Adipocyte (in vitro differentiated cells): ENCODE results near the gene CD44.
A peak's percentile ranks its signal among the peaks of the same experiment; 100 is the strongest.

Experiments used
- DNase-seq: peaks from one replicate; pipeline ENCODE4 v3.0.0-alpha.2; 2015; ENCODE audit warnings: low read depth
- H3K27me3 ChIP-seq: replicated peaks from 2 replicates; pipeline ENCODE4 v1.7.0; 2013; ENCODE audit warnings: mild to moderate bottlenecking, low read length, moderate library complexity; ENCODE audit not compliant: control insufficient read depth, insufficient read depth
- H3K36me3 ChIP-seq: 2 replicates; pipeline ENCODE4 v1.7.0; 2013; ENCODE audit warnings: low read length, mild to moderate bottlenecking, moderate library complexity; ENCODE audit not compliant: control insufficient read depth, insufficient read depth, severe bottlenecking
- H3K4me1 ChIP-seq: 2 replicates; pipeline ENCODE4 v1.7.0; 2013; ENCODE audit warnings: mild to moderate bottlenecking, low read length, moderate library complexity; ENCODE audit not compliant: control insufficient read depth, insufficient read depth
- H3K4me3 ChIP-seq: 2 replicates; pipeline ENCODE4 v1.7.0; 2013; ENCODE audit warnings: mild to moderate bottlenecking, low read length, moderate library complexity
- H3K9ac ChIP-seq: 2 replicates; pipeline ENCODE4 v1.7.0; 2013; ENCODE audit warnings: mild to moderate bottlenecking, low read length, moderate library complexity
- H3K9me3 ChIP-seq: 2 replicates; pipeline ENCODE4 v1.7.0; 2013; ENCODE audit warnings: mild to moderate bottlenecking, low read length, moderate library complexity; ENCODE audit not compliant: control insufficient read depth

CD44 gene

GRCh38 chr11:35182317-35182939, 43.5 kb downstream of the CD44 start:
- H3K9me3 ChIP-seq: no peaks in the 10 kb centered on the region
- H3K36me3 ChIP-seq: peaks cover 77% of the 10 kb centered on the region
- no peak overlapping the region for H3K9ac ChIP-seq
- no peak overlapping the region for H3K4me3 ChIP-seq
- DNase-seq: no peak
- peaks cover 65% of the 10 kb centered on the region for H3K4me1 ChIP-seq
- H3K27me3 ChIP-seq: no peaks in the 10 kb centered on the region

GRCh38 chr11:35183326-35183925, 44.5 kb downstream of the CD44 start:
- Histone ChIP-seq H3K4me1 (peaks cover 56% of the 10 kb centered on the region), H3K4me3 (no peak overlapping the region), H3K9me3 (no peaks in the 10 kb centered on the region), H3K27me3 (no peaks in the 10 kb centered on the region), H3K36me3 (peaks cover 77% of the 10 kb centered on the region), H3K9ac (no peak overlapping the region)
- DNase-seq: no peak

- Histone ChIP-seq H3K4me3 (no peak overlapping the region), H3K27me3 (no peaks in the 10 kb centered on the region), H3K9me3 (no peaks in the 10 kb centered on the region), H3K4me1 (peaks cover 41% of the 10 kb centered on the region), H3K36me3 (peaks cover 87% of the 10 kb centered on the region), H3K9ac (peak overlapping the region; percentile 12)
- peak; percentile 63 for DNase-seq
Observed at GRCh38 chr11:35185696-35186095, 46.7 kb downstream of the CD44 start.

- Histone ChIP-seq H3K36me3 (peaks cover 86% of the 10 kb centered on the region), H3K27me3 (no peaks in the 10 kb centered on the region), H3K4me3 (no peak overlapping the region), H3K4me1 (peaks cover 52% of the 10 kb centered on the region), H3K9ac (no peak overlapping the region), H3K9me3 (no peaks in the 10 kb centered on the region)
- no peak for DNase-seq
Observed at GRCh38 chr11:35187996-35188395, 49.0 kb downstream of the CD44 start.

GRCh38 chr11:35190804-35191348, 51.9 kb downstream of the CD44 start:
- peaks cover 59% of the 10 kb centered on the region for H3K4me1 ChIP-seq
- no peak overlapping the region for H3K4me3 ChIP-seq
- H3K9ac ChIP-seq: no peak overlapping the region
- no peaks in the 10 kb centered on the region for H3K9me3 ChIP-seq
- H3K36me3 ChIP-seq: peaks cover 89% of the 10 kb centered on the region
- no peaks in the 10 kb centered on the region for H3K27me3 ChIP-seq
- peak; percentile 75 for DNase-seq

GRCh38 chr11:35192347-35192746, 53.4 kb downstream of the CD44 start:
- Histone ChIP-seq H3K36me3 (peaks cover 91% of the 10 kb centered on the region), H3K27me3 (no peaks in the 10 kb centered on the region), H3K4me3 (peak overlapping the region; percentile 45), H3K9me3 (no peaks in the 10 kb centered on the region), H3K4me1 (peaks cover 62% of the 10 kb centered on the region), H3K9ac (peak overlapping the region; percentile 78)
- DNase-seq: no peak

GRCh38 chr11:35193767-35194166, 54.8 kb downstream of the CD44 start:
- DNase-seq: no peak
- Histone ChIP-seq H3K9me3 (no peaks in the 10 kb centered on the region), H3K36me3 (peaks cover 90% of the 10 kb centered on the region)

GRCh38 chr11:35197292-35197691, 58.3 kb downstream of the CD44 start:
- Histone ChIP-seq H3K27me3 (no peaks in the 10 kb centered on the region), H3K9ac (no peak overlapping the region), H3K4me1 (peaks cover 43% of the 10 kb centered on the region), H3K9me3 (no peaks in the 10 kb centered on the region), H3K36me3 (peaks cover 90% of the 10 kb centered on the region), H3K4me3 (no peak overlapping the region)
- DNase-seq: no peak

More at GRCh38 chr11:35193767-35194166, 54.8 kb downstream of the CD44 start:
- Histone ChIP-seq H3K4me1 (peaks cover 67% of the 10 kb centered on the region), H3K4me3 (no peak overlapping the region), H3K9ac (no peak overlapping the region), H3K27me3 (no peaks in the 10 kb centered on the region)

- Histone ChIP-seq H3K27me3 (no peaks in the 10 kb centered on the region), H3K4me1 (peaks cover 20% of the 10 kb centered on the region), H3K4me3 (no peak overlapping the region), H3K9ac (no peak overlapping the region), H3K36me3 (peaks cover 95% of the 10 kb centered on the region), H3K9me3 (no peaks in the 10 kb centered on the region)
- no peak for DNase-seq
Observed at GRCh38 chr11:35200811-35201341, 61.9 kb downstream of the CD44 start.

GRCh38 chr11:35204614-35205013, 65.6 kb downstream of the CD44 start:
- no peak overlapping the region for H3K4me3 ChIP-seq
- H3K36me3 ChIP-seq: peaks cover 96% of the 10 kb centered on the region
- peaks cover under 1% of the 10 kb centered on the region for H3K9me3 ChIP-seq
- no peaks in the 10 kb centered on the region for H3K27me3 ChIP-seq
- no peak overlapping the region for H3K9ac ChIP-seq
- no peak for DNase-seq
- no peaks in the 10 kb centered on the region for H3K4me1 ChIP-seq

- no peaks in the 10 kb centered on the region for H3K27me3 ChIP-seq
- H3K36me3 ChIP-seq: peaks cover 96% of the 10 kb centered on the region
- peaks cover 5% of the 10 kb centered on the region for H3K9me3 ChIP-seq
- H3K4me3 ChIP-seq: no peak overlapping the region
- no peak for DNase-seq
- peaks cover 9% of the 10 kb centered on the region for H3K4me1 ChIP-seq
- no peak overlapping the region for H3K9ac ChIP-seq
Observed at GRCh38 chr11:35206616-35207015, 67.6 kb downstream of the CD44 start.
